ENCODE data around the gene TRMT1. TPM values are rescaled to one million over a fixed set of nuclear protein-coding genes. Genes with fewer than 3 reads are reported as not detected.

Gene TRMT1
- polyA plus RNA-seq, 1 experiment: 30.8 TPM

DNA sequence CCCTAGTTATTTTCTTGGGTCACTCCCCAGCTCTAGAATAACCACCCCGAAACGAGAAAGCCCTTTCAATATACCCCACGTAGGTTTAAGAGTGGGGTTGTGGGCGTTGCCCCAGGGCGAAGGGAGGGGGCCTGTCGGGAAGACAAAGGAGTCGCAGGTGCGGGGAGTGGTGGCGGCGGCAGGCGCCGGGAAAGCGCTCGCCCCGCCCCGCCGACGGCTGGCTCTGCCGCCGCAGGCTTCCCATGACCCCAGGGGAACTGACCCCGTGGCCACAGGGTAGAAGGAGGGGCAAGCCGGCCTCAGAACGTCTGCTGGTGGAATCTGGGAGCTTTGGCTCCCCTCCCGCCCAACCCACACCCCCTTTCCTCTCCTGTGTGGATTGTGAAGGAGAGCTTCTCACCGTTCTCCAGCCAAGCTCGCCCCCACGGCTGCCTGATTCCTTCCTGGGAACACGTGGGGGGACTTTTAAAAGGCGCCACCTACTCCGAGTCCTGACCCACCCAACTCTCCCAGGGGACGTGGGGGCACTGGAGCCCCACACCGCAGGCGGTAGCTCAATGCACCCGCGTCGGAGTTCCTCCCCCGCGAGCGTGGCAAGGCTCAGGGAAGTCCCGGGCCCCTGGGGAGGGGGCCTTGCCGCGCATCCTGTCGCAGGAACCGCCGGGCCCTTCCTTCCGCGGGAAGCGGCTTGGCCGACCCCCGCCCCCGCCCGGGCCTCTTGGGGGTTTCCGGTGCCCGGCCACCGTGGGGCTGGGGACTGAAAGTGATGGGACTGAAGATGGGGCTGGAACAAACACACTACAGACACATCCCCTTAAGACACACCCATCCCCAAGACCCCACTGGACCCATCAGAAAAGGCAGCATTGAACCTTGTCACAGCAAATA, 39.2 kb upstream of the TRMT1 start:
- ChIA-PET POLR2A (interaction anchor here (0.6 kb wide), 3 partner anchors 9 to 100 kb away, joined by 3 to 5 read pairs (median 3); no protein-coding TSS in a partner anchor), CTCF (interaction anchor here (0.5 to 2.5 kb wide), 8 partner anchors 8 to 207 kb away, joined by 3 to 9 read pairs (median 4); no protein-coding TSS in a partner anchor)
- TF ChIP-seq, protein P1, sequence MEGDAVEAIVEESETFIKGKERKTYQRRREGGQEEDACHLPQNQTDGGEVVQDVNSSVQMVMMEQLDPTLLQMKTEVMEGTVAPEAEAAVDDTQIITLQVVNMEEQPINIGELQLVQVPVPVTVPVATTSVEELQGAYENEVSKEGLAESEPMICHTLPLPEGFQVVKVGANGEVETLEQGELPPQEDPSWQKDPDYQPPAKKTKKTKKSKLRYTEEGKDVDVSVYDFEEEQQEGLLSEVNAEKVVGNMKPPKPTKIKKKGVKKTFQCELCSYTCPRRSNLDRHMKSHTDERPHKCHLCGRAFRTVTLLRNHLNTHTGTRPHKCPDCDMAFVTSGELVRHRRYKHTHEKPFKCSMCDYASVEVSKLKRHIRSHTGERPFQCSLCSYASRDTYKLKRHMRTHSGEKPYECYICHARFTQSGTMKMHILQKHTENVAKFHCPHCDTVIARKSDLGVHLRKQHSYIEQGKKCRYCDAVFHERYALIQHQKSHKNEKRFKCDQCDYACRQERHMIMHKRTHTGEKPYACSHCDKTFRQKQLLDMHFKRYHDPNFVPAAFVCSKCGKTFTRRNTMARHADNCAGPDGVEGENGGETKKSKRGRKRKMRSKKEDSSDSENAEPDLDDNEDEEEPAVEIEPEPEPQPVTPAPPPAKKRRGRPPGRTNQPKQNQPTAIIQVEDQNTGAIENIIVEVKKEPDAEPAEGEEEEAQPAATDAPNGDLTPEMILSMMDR (IDR thresholded peaks at IDR 0.05; ENCODE audit: insufficient read depth, low read depth, low read length): no peak
- DNase-seq (ENCODE audit: low read depth): no peak
- peaks cover 6% of the 10 kb centered on the region; the same call in 1 of the 2 replicates for H3K36me3 ChIP-seq (ENCODE audit: control insufficient read depth, insufficient read depth, low read length)
- peak overlapping the region; percentile 92 for H3K4me3 ChIP-seq (ENCODE audit: low read depth, low read length)
- H3K27me3 ChIP-seq (ENCODE audit: control insufficient read depth, insufficient read depth, low read length): no peaks in the 10 kb centered on the region

DNA sequence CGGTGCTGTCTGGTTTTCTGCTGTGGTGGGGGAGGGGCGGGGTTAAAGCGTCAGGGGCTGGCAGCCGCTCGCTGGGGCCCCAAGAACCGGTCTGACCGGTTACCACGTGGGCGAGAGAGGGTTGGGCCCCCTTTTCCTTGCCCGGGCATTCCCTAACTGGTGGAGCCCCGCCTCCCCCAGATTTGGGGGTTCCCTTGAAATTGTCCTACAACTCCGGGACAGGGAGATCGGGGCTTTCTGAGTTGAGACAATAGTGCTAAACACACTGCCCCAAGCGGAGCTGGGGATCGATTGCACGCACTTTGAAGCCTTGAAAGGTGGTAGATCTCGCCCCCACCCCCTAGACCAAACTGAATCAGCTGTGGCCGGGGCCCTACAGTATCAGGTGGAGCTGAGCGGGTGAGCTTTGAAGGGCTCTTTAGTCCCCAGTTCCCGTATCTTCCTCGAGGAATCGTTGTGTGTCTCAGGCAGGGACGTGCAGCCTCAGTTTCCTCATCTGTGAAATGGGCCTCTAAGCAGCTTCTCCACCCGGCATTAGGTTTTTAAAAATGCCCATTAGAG, 38.5 kb upstream of the TRMT1 start:
- H3K4me3 ChIP-seq (ENCODE audit: low read depth, low read length): peak overlapping the region; percentile 92
- TF ChIP-seq, protein P1 (IDR thresholded peaks at IDR 0.05; ENCODE audit: insufficient read depth, low read depth, low read length): peak; percentile 38
- no peak for DNase-seq (ENCODE audit: low read depth)
- ChIA-PET CTCF (interaction anchor here (0.5 to 2.5 kb wide), 8 partner anchors 9 to 208 kb away, joined by 3 to 9 read pairs (median 4); no protein-coding TSS in a partner anchor), POLR2A (interaction anchor here (0.5 to 0.6 kb wide), 3 partner anchors 9 to 97 kb away, joined by 3 to 5 read pairs (median 3); no protein-coding TSS in a partner anchor)
- H3K27me3 ChIP-seq (ENCODE audit: control insufficient read depth, insufficient read depth, low read length): no peaks in the 10 kb centered on the region
- peaks cover 6% of the 10 kb centered on the region; the same call in 1 of the 2 replicates for H3K36me3 ChIP-seq (ENCODE audit: control insufficient read depth, insufficient read depth, low read length)

DNA sequence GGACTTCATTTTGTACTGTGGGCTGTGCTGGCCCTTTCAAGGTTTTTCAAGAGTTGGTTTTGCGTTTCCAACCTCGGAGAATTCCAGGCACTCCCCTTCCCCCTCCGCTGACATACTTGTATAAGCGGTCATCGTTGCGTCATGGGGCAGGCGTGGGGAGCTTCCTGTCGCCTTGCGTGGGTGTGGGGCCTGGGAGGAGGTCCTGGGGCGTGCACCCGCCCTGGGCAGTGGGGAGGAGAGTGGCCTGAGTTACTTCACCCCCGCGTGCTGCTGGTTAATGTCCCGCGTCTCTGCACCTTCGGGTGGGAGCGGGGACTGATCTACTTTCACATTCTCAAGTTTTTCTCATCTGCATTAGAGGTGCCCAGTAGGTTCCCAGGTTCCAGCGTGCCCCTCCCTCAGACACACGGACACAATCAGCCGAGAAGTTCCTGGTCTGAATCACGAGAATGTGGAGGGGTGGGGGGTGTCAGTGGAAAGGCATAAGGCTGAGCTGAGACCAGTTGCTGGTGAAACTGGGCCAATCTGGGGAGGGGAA, 37.8 kb upstream of the TRMT1 start:
- ChIA-PET POLR2A (interaction anchor here (1.0 kb wide), 1 partner anchor 10 kb away, joined by 3 read pairs; no protein-coding TSS in a partner anchor), CTCF (interaction anchor here (0.6 to 2.5 kb wide), 5 partner anchors 9 to 109 kb away, joined by 3 to 9 read pairs (median 3); no protein-coding TSS in a partner anchor)
- Histone ChIP-seq H3K27me3 (ENCODE audit: control insufficient read depth, insufficient read depth, low read length) (no peaks in the 10 kb centered on the region), H3K36me3 (ENCODE audit: control insufficient read depth, insufficient read depth, low read length) (peaks cover 6% of the 10 kb centered on the region; the same call in 1 of the 2 replicates), H3K4me3 (ENCODE audit: low read depth, low read length) (peak overlapping the region; percentile 92)
- DNase-seq (ENCODE audit: low read depth): peak; percentile 75
- TF ChIP-seq, protein P1 (IDR thresholded peaks at IDR 0.05; ENCODE audit: insufficient read depth, low read depth, low read length): no peak

DNA sequence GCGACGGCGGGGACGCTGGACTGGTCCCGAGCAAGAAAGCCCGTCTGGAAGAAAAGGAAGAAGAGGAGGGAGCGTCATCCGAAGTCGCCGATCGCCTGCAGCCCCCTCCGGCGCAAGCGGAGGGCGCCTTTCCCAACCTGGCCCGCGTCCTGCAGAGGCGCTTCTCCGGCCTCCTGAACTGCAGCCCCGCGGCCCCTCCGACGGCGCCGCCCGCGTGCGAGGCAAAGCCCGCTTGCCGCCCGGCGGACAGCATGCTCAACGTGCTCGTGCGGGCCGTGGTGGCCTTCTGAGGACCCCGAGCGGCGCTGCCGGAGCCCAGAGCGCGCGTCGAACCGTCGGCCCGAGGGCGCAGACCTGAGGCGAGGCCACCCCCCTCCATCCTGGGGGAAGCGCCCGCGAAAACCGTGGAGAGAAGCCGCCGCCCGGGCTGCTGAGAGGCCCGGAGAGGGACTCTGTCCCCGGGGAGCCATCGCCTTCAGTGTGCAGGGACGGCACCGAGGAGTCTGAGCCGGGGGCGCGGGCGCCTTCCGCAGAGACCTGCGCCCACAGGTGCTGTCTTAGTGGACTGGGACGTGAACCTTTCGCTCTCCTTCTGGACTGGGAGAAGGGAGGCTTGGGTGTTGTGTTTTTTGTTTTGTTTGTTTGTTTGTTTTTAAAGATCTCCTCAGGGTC, 37.2 kb upstream of the TRMT1 start:
- TF ChIP-seq, protein P1 (IDR thresholded peaks at IDR 0.05; ENCODE audit: insufficient read depth, low read depth, low read length): 0 out of 2 replicates have a peak, but pooled peaks have one; percentile 6
- CTCF ChIA-PET: interaction anchor here (1.0 to 2.5 kb wide), 3 partner anchors 40 to 109 kb away, joined by 3 to 9 read pairs (median 5); no protein-coding TSS in a partner anchor
- POLR2A ChIA-PET: interaction anchor here (1.0 kb wide), 1 partner anchor 10 kb away, joined by 3 read pairs; no protein-coding TSS in a partner anchor
- H3K27me3 ChIP-seq (ENCODE audit: control insufficient read depth, insufficient read depth, low read length): no peaks in the 10 kb centered on the region
- DNase-seq (ENCODE audit: low read depth): no peak
- H3K4me3 ChIP-seq (ENCODE audit: low read depth, low read length): peak overlapping the region; percentile 92
- peaks cover 6% of the 10 kb centered on the region; the same call in 1 of the 2 replicates for H3K36me3 ChIP-seq (ENCODE audit: control insufficient read depth, insufficient read depth, low read length)

All from BJ (cell line).